Muscle layer of duodenum (tissue), 2 donors: ENCODE data around the gene AKAP7.
"Not testable (repeated sequence)": the region's sequence is repeated elsewhere in the genome, so short reads cannot be mapped to it uniquely, and the experiment has no call there.

Source experiments
- H3K27ac ChIP-seq: one replicate; pipeline ENCODE4 v1.7.0; 2013; ENCODE audit warnings: mild to moderate bottlenecking, low read length
- H3K27me3 ChIP-seq: one replicate; pipeline ENCODE4 v1.7.0; 2013; ENCODE audit warnings: low read depth, mild to moderate bottlenecking, control low read depth, low read length
- H3K36me3 ChIP-seq, 2 donors: one replicate each; pipeline ENCODE4 v1.7.0; 2013; ENCODE audit warnings: low read length in 2 of 2, control low read depth in 1 of 2, mild to moderate bottlenecking in 1 of 2; ENCODE audit not compliant: insufficient read depth in 2 of 2, control insufficient read depth in 1 of 2
- H3K4me1 ChIP-seq, 2 donors: one replicate each; pipeline ENCODE4 v1.7.0; 2013; ENCODE audit warnings: low read length in 2 of 2, mild to moderate bottlenecking in 2 of 2, control low read depth in 1 of 2, moderate library complexity in 1 of 2; ENCODE audit not compliant: insufficient read depth in 2 of 2, control insufficient read depth in 1 of 2
- H3K4me3 ChIP-seq, 2 donors: one replicate each; pipeline ENCODE4 v1.7.0; 2013; ENCODE audit warnings: low read length in 2 of 2, low read depth in 1 of 2, mild to moderate bottlenecking in 1 of 2
- H3K9me3 ChIP-seq, 2 donors: one replicate each; pipeline ENCODE4 v1.7.0; 2013; ENCODE audit warnings: low read length in 2 of 2, control low read depth in 1 of 2, mild to moderate bottlenecking in 1 of 2; ENCODE audit not compliant: control insufficient read depth in 1 of 2
- donor health status: healthy.

AKAP7 gene

DNA sequence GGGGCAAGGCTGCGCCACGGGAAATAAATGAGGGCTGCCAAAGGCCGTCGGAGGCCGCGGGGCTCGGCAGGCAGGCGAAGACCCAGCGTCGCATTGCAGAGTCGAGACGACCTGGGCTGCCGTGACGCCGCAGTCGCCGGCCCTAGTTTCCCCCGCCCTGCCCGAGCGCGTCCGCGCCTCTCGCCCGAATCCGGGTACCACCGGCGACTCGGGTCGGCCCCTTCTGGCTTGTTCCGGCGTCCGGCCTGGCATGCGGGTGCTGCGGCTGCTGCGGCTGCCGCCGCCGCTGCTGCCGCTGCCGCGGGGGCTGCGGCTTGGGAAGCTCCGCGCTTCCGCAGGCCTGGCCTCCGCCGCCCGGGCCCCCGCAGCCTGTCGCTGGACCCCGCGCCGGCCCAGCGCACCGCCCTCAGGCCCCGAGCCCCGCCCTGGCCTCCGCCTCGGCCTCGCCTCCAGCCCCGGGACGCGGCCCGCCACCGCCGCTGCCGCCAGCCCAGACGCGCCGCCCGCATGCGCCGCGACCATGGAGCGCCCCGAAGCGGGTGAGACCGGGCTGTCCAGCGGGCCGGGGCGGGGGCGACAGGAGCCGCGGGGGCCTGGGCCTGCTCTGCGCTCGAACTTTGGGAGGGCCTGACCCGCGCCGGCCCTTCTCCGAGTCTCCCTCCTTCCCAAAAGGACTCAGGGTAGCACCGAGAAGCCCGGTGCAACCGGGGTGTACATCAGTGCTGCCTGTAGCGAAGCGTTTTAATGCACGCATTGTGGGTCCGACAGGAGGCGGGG, at the start of gene AKAP7:
TSS of gene AKAP7 (plus strand) at position 224 of the 777 bp plus-strand sequence. CDS start at position 521, 297 bp downstream.
- Histone ChIP-seq H3K4me1 (no peaks in the 10 kb centered on the region), H3K36me3 (no peaks in the 10 kb centered on the region), H3K27me3 (no peaks in the 10 kb centered on the region)

GRCh38 chr6:131090339-131090738, 44.9 kb upstream of the AKAP7 start:
- peaks cover 0 to 10% of the 10 kb centered on the region in 2 donors for H3K9me3 ChIP-seq
- H3K27ac ChIP-seq, H3K27me3 ChIP-seq, H3K36me3 ChIP-seq, H3K4me1 ChIP-seq, H3K4me3 ChIP-seq: not testable (repeated sequence)

More for the DNA sequence above, at the start of gene AKAP7:
- peak within 1 kb of the TSS; percentile 89 to 92 for H3K4me3 ChIP-seq
- H3K9me3 ChIP-seq: no peaks in the 10 kb centered on the region
- peak within 1 kb of the TSS; percentile 83 for H3K27ac ChIP-seq

DNA sequence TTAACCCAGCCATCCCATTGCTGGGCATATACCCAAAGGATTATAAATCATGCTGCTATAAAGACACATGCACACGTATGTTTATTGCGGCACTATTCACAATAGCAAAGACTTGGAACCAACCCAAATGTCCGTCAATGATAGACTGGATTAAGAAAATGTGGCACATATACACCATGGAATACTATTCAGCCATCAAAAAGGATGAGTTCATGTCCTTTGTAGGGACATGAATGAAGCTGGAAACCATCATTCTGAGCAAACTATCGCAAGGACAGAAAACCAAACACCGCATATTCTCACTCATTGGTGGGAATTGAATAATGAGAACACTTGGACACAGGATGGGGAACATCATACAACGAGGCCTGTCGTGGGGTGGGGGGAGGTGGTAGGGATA, 43.3 kb upstream of the AKAP7 start:
- H3K4me1 ChIP-seq: not testable (repeated sequence)

GRCh38 chr6:131093334-131093733, 41.9 kb upstream of the AKAP7 start:
- H3K27ac ChIP-seq: no peak overlapping the region
- no peaks in the 10 kb centered on the region for H3K27me3 ChIP-seq
- H3K4me3 ChIP-seq: no peak overlapping the region
- no peaks in the 10 kb centered on the region for H3K36me3 ChIP-seq
- peaks cover 0 to 8% of the 10 kb centered on the region in 2 donors for H3K9me3 ChIP-seq
- no peaks in the 10 kb centered on the region for H3K4me1 ChIP-seq

More for the DNA sequence above, 43.3 kb upstream of the AKAP7 start:
- H3K9me3 ChIP-seq, H3K27me3 ChIP-seq, H3K4me3 ChIP-seq, H3K27ac ChIP-seq, H3K36me3 ChIP-seq: not testable (repeated sequence)

DNA sequence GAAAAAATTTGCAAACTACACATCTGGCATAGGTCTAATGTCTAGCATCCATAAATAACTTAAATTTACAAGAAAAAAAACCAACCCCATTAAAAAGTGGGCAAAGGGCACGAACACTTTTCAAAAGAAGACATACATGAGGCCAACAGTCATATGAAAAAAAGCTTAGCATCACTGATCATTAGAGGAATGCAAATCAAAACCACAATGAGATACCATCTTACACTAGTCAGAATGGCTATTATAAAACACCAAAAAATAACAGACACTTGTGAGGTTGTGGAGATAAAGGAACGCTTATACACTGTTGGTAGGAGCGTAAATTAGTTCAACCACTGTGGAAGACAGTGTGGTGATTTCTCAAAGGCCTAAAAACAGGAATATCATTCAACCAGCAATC, 38.5 kb upstream of the AKAP7 start:
- Histone ChIP-seq H3K4me3 (no peak overlapping the region), H3K36me3 (no peaks in the 10 kb centered on the region), H3K27me3 (no peaks in the 10 kb centered on the region), H3K27ac (no peak overlapping the region), H3K9me3 (peaks cover 0 to 8% of the 10 kb centered on the region in 2 donors), H3K4me1 (no peaks in the 10 kb centered on the region)

DNA sequence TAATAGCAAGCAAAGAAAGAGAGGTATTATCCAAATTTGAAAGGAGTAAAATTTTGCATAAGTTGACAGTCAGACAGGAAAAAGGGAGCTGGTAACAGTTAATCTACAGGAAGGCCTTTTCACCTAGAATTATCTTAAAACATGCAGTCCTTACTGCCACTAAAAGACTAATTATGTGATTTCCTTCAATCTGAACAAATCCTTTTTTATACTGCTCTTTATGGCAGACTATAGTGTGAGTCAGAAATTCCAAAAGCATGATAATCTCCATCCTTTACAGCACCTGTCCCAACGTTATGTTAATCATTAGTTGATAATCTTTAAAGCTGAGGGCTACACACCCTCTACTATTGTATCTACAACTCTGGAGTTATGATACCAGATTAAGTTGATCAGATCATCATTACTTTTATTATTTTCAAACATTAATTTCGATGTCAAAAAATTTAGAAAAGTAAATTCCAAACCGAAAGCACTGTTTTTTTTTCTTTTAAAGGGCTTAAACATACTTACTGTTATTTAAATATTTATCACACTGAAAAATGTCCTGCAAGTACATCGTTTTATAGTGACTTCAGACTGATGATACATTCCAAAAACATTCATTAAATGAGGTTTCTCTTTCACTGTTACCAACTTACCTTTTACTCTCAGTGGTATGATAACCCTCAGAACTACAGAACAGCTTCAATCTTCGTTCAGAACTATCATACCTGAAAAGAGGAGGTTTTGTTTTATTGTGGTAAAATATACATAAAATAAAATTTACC, 33.2 kb upstream of the AKAP7 start:
- H3K4me3 ChIP-seq: no peak overlapping the region
- H3K27me3 ChIP-seq: no peaks in the 10 kb centered on the region
- no peaks in the 10 kb centered on the region for H3K36me3 ChIP-seq
- no peaks in the 10 kb centered on the region for H3K4me1 ChIP-seq
- no peak overlapping the region for H3K27ac ChIP-seq
- no peaks in the 10 kb centered on the region for H3K9me3 ChIP-seq

DNA sequence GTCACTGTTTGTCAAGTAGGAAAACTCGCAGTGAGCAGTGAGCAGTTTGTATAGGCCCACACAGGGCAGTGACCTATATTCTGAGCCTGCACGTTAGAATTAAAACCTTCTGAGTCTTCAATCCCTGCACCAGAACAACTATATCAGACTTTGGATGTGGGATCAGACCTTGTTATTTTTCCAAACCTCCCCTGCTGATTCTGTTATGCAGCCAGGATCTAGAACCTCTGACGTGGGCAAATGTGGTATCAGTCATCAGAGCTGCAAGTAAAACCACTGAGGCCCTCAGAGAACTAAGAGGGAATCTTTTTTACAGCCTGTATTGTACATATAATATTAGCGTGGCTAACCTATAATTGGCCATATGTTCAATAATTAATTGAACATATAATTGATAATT, 32.0 kb upstream of the AKAP7 start:
- Histone ChIP-seq H3K9me3 (no peaks in the 10 kb centered on the region), H3K27me3 (no peaks in the 10 kb centered on the region), H3K4me3 (no peak overlapping the region), H3K36me3 (no peaks in the 10 kb centered on the region), H3K27ac (no peak overlapping the region), H3K4me1 (no peaks in the 10 kb centered on the region)

DNA sequence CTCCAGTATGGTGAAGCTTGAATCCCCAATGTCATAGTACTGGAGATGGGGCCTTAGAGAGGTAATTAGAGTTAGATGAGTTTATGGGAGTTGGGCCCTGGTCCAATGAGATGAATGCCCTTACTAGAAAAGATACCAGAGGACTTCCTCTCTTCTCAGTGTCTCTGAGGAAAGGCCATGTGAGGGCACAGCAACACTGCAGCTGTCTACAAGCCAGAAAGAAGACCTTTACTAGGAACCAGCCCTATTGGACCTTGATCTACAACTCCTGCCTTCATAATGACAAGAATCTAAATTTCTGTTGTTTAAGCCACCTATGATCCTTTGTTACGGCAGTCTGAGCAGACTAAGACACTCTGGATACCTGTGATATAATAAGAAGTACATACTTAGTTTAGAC, 31.4 kb upstream of the AKAP7 start:
- no peaks in the 10 kb centered on the region for H3K36me3 ChIP-seq
- no peak overlapping the region for H3K27ac ChIP-seq
- no peaks in the 10 kb centered on the region for H3K4me1 ChIP-seq

DNA sequence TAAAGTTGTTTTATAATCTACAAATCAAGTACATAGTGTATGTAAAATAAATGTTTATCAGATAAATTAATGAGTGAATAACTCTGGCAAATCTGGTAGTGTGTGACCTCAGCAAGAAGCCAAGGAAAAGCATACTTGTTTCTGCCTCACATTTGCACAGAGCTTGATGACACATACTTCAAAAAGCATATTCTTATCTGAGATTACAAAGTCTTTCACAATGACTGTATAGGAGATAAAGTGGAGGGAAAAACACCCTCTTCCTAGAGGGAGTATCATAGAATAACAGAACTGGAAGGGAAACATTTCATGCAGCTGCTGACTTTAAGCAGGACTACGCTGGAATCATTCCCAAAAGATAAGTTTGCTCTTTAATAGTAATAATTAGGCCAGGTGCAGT, 28.1 kb upstream of the AKAP7 start:
- Histone ChIP-seq H3K4me1 (no peaks in the 10 kb centered on the region), H3K27ac (no peak overlapping the region)

More for the DNA sequence above, 31.4 kb upstream of the AKAP7 start:
- H3K27me3 ChIP-seq: no peaks in the 10 kb centered on the region
- no peak overlapping the region for H3K4me3 ChIP-seq
- H3K9me3 ChIP-seq: no peaks in the 10 kb centered on the region

GRCh38 chr6:131112249-131112648, 23.0 kb upstream of the AKAP7 start:
- no peaks in the 10 kb centered on the region for H3K9me3 ChIP-seq
- no peaks in the 10 kb centered on the region for H3K36me3 ChIP-seq
- H3K4me3 ChIP-seq: no peak overlapping the region
- no peaks in the 10 kb centered on the region for H3K4me1 ChIP-seq
- no peak overlapping the region for H3K27ac ChIP-seq
- H3K27me3 ChIP-seq: no peaks in the 10 kb centered on the region

More for the DNA sequence above, 28.1 kb upstream of the AKAP7 start:
- no peaks in the 10 kb centered on the region for H3K36me3 ChIP-seq
- no peaks in the 10 kb centered on the region for H3K27me3 ChIP-seq
- H3K4me3 ChIP-seq: no peak overlapping the region
- no peaks in the 10 kb centered on the region for H3K9me3 ChIP-seq

- no peaks in the 10 kb centered on the region for H3K4me1 ChIP-seq
- no peaks in the 10 kb centered on the region for H3K36me3 ChIP-seq
- H3K27me3 ChIP-seq: no peaks in the 10 kb centered on the region
- no peaks in the 10 kb centered on the region for H3K9me3 ChIP-seq
- H3K27ac ChIP-seq: no peak overlapping the region
- H3K4me3 ChIP-seq: no peak overlapping the region
Measured at GRCh38 chr6:131115651-131116050, 19.6 kb upstream of the AKAP7 start.
